GM12878 (cell line): ENCODE data around the gene GLT8D1. TPM values are rescaled to one million over a fixed set of nuclear protein-coding genes. Genes with fewer than 3 reads are reported as not detected.

Experiments used
- BCLAF1 ChIP-seq: fragments of 450-650 bp; IDR thresholded peaks from 2 replicates; pipeline ENCODE4 v1.6.1; 2017; ENCODE audit warnings: antibody characterized with exemption, mild to moderate bottlenecking, moderate library complexity
- IKZF1 ChIP-seq: fragments of 450-650 bp; conservative IDR thresholded peaks from 2 replicates; pipeline ENCODE4 v1.6.1; 2017; ENCODE audit warnings: antibody characterized with exemption, mild to moderate bottlenecking
- IRF5 ChIP-seq: fragments of 450-650 bp; IDR thresholded peaks from 2 replicates; pipeline ENCODE4 v1.6.1; 2017; ENCODE audit warnings: borderline replicate concordance
- MXI1 ChIP-seq: fragments of 150-350 bp; IDR thresholded peaks from 2 replicates; pipeline ENCODE4 v1.6.1; 2011; ENCODE audit warnings: low read depth, mild to moderate bottlenecking, inconsistent platforms, low read length, improper control_type of control experiment
- NR2C1 ChIP-seq: fragments of 450-650 bp; IDR thresholded peaks from 2 replicates; pipeline ENCODE4 v1.6.1; 2017; ENCODE audit warnings: antibody characterized with exemption, mild to moderate bottlenecking, moderate library complexity
- PAX8 ChIP-seq: fragments of 450-650 bp; IDR thresholded peaks from 2 replicates; pipeline ENCODE4 v1.6.1; 2017; ENCODE audit warnings: mild to moderate bottlenecking, moderate library complexity
- PKNOX1 ChIP-seq: fragments of 450-650 bp; IDR thresholded peaks from 2 replicates; pipeline ENCODE4 v1.6.1; 2016; ENCODE audit warnings: mild to moderate bottlenecking
- POLR2AphosphoS5 ChIP-seq: IDR thresholded peaks from 2 replicates; pipeline ENCODE4 v1.6.1; 2011; ENCODE audit warnings: mild to moderate bottlenecking, low read length, inconsistent platforms
- REST ChIP-seq: IDR thresholded peaks from 2 replicates; pipeline ENCODE4 v1.6.1; 2012; ENCODE audit warnings: mild to moderate bottlenecking, low read depth, low read length
- RUNX3 ChIP-seq: IDR thresholded peaks from 2 replicates; pipeline ENCODE4 v1.6.1; 2012; ENCODE audit warnings: low read length, inconsistent platforms
- SMAD5 ChIP-seq: IDR thresholded peaks from 2 replicates; pipeline ENCODE4 v1.6.1; 2016; ENCODE audit warnings: antibody characterized with exemption, low read depth
- SPI1 ChIP-seq: IDR thresholded peaks from 2 replicates; pipeline ENCODE4 v1.6.1; 2011; ENCODE audit warnings: low read depth, mild to moderate bottlenecking, low read length, moderate library complexity, borderline replicate concordance; ENCODE audit not compliant: insufficient read depth
- TCF3 ChIP-seq: IDR thresholded peaks from 2 replicates; pipeline ENCODE4 v1.6.1; 2012; ENCODE audit warnings: low read depth, mild to moderate bottlenecking, low read length, borderline replicate concordance; ENCODE audit not compliant: insufficient read depth
- ZBTB4 ChIP-seq: fragments of 450-650 bp; formaldehyde crosslinking; IDR thresholded peaks from 2 replicates; pipeline ENCODE4 v1.4.0; 2022; ENCODE audit warnings: mild to moderate bottlenecking, moderate library complexity
- ZSCAN29 ChIP-seq: fragments of 450-650 bp; IDR thresholded peaks from 2 replicates; pipeline ENCODE4 v1.6.1; 2017; ENCODE audit warnings: mild to moderate bottlenecking, moderate library complexity
- polyA plus RNA-seq, 11 experiments: library from polyadenylated mRNA; depleted of rRNA in 4 of 11; unstranded in 6 of 11; stranded (reverse) in 5 of 11; fragments of >200 nt; fragmentation: Nextera tagmentation in 4 of 11; fragmentation: Illumina TruSeq in 1 of 11; extraction: Ambion mirVana in 4 of 11; extraction: Trizol in 1 of 11; gene quantifications; 1 replicate in 1 of 11; 2 replicates in 10 of 11; pipeline versions ENCODE4 v1.2.1 to v1.2.3, GENCODE V29; 2011 to 2016; ENCODE audit warnings: inconsistent platforms in 2 of 11, missing spikeins in 2 of 11, low read depth in 1 of 11
- total RNA-seq, 4 experiments: library from RNA; depleted of rRNA in 3 of 4; stranded (reverse); fragments of >200 nt in 3 of 4; fragmentation: Illumina TruSeq in 1 of 4; extraction: Trizol in 1 of 4; gene quantifications; 2 replicates each; pipeline versions ENCODE4 v1.2.1 to v1.2.3, GENCODE V29; 2013 to 2021

GLT8D1 gene
- total and polyA plus RNA-seq, 10 of the 15 experiments (the other 5 are each of a cell fraction or from before 2014, with no cell fraction given): 25.3 to 73.4 (median 48.4) TPM

GRCh38 chr3:52705688-52706686, at the start of gene GLT8D1, which contains the start of gene SPCS1 (continued):
- TF ChIP-seq ZSCAN29 (peak; percentile 22; the same call in 1 of the 2 replicates), TCF3 (0 out of 2 replicates have a peak, but pooled peaks have one; percentile 16), REST (0 out of 2 replicates have a peak, but pooled peaks have one; percentile 38), NR2C1 (peak; percentile 97), IKZF1 (peak; percentile 90), RUNX3 (peak; percentile 80), PKNOX1 (peak; percentile 45), BCLAF1 (no peak), SMAD5 (peak; percentile 31; the same call in 1 of the 2 replicates), ZBTB4 (CRISPR knock-in tag) (no peak), SPI1 (peak; percentile 21), MXI1 (peak; percentile 96), IRF5 (peak; percentile 72), POLR2AphosphoS5 (peak; percentile 88; the same call in 1 of the 2 replicates), PAX8 (no peak)
